OCI-LY3 (cell line): ENCODE data around the gene TBC1D7.

Experiments
- EZH2phosphoT487 ChIP-seq: fragments of 200-600 bp; shearing (Covaris generic); IDR thresholded peaks from 2 replicates; pipeline ENCODE4 v1.6.1; 2018; ENCODE audit warnings: antibody characterized with exemption, mixed run types, low read depth
- TF ChIP-seq, protein P1 (sequence below): fragments of 200-600, 300-600 bp; sonication (generic); IDR thresholded peaks from 2 replicates; pipeline ENCODE4 v1.5.1; 2014; ENCODE audit warnings: antibody characterized with exemption, low read length, low read depth

- TF ChIP-seq, protein P1, sequence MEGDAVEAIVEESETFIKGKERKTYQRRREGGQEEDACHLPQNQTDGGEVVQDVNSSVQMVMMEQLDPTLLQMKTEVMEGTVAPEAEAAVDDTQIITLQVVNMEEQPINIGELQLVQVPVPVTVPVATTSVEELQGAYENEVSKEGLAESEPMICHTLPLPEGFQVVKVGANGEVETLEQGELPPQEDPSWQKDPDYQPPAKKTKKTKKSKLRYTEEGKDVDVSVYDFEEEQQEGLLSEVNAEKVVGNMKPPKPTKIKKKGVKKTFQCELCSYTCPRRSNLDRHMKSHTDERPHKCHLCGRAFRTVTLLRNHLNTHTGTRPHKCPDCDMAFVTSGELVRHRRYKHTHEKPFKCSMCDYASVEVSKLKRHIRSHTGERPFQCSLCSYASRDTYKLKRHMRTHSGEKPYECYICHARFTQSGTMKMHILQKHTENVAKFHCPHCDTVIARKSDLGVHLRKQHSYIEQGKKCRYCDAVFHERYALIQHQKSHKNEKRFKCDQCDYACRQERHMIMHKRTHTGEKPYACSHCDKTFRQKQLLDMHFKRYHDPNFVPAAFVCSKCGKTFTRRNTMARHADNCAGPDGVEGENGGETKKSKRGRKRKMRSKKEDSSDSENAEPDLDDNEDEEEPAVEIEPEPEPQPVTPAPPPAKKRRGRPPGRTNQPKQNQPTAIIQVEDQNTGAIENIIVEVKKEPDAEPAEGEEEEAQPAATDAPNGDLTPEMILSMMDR = no peak
- TF ChIP-seq EZH2phosphoT487 = no peak
Measured at GRCh38 chr6:13367396-13367795, 39.1 kb upstream of the TBC1D7 start.
